SH-SY5Y (cell line): ENCODE data around the gene GCN1.

Source experiments
- GATA2 ChIP-seq: IDR thresholded peaks from 2 replicates; pipeline ENCODE4 v1.6.1; 2011; ENCODE audit warnings: mild to moderate bottlenecking, low read depth, low read length
- GATA3 ChIP-seq: IDR thresholded peaks from 2 replicates; pipeline ENCODE4 v1.6.1; 2011; ENCODE audit warnings: low read depth, mild to moderate bottlenecking, low read length, moderate library complexity

GRCh38 chr12:120199025-120199424, 4.5 kb upstream of the GCN1 start:
- no peak for TF ChIP-seq GATA3
- no peak for TF ChIP-seq GATA2
